ENCODE results near the gene SLAMF8.

The SLAMF8 gene

GRCh38 chr1:159817276-159818041 lies 9.2 kb upstream of the SLAMF8 start:
- DNase-seq (ENCODE audit: low spot score): no peak

DNA sequence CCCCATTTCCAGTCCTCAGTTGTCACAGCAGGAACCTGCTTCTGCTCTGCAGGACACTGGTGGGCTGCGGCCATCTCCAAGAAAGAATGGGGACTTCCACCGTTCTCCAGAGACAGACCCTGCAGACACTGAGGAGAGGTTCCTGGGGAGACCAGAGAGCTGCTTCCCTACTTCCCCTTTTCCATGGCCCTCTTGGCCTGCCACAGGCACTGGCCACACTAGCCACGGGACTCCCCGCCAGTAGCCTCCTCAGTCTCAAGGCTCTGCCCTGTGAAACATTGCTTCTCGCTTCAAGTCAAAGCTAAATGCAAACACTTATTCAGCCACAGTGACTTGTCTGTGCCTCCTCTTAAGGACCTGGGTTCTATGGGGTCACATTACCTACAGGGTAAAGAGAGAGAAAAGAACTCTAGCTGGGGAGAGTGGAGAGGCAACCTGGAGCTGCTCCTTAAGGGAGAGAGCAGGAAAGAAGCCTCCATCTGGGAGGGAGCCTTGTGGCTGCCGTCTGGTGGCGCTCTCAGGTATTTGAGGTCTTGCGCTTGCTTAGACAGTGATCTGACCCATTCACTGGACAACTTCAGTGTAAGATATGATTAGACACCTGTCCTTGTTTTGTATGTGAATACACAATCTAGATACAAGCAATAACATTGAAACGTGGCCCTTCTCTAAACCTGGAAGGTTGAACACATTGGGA lies 5.4 kb upstream of the SLAMF8 start:
- no peak for DNase-seq (ENCODE audit: low spot score)

GRCh38 chr1:159823406-159823805 lies 3.3 kb upstream of the SLAMF8 start:
- DNase-seq (ENCODE audit: low spot score): no peak

DNA sequence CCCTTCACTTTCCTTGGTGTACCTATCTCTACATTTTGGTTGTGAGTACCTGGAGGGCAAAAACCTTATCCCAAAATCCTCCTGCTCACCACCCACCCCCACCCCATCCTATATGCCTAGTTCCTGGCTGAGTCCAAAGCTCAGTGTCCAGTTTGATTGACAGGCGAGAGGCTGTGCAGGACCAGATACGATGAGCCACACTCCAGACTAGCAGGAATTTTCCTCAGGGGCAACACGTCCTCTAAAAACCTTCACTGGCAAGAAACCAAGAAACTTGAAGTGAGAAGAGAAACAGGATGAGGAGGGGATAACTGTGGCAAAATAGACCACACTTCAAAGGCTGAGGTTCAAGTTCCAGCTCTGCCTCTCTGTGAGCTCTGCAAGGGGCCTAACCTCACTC lies 1.1 kb upstream of the SLAMF8 start:
- DNase-seq (ENCODE audit: low spot score): no peak

GRCh38 chr1:159827102-159827490 lies 423 bp downstream of the SLAMF8 start:
- no peak for DNase-seq (ENCODE audit: low spot score)

DNA sequence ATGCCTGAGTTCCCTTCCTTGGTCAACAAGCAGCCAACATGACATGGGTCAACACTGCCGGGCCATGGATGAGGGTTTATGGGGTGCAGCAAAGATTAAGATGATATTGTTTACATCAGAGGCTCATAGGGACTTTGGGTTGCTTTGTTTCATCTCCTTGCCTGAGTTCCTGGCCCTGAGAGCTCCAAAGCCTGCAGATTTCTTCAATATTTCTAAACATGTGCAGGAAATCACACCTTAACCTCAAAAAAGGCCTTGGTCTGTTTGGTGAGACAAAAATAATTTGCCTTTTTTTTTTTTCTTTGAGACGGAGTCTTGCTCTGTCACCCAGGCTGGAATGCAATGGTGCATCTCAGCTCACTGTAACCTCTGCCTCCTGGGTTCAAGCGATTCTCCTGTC lies 876 bp downstream of the SLAMF8 start:
- peak; percentile 20 for DNase-seq (ENCODE audit: low spot score)

DNA sequence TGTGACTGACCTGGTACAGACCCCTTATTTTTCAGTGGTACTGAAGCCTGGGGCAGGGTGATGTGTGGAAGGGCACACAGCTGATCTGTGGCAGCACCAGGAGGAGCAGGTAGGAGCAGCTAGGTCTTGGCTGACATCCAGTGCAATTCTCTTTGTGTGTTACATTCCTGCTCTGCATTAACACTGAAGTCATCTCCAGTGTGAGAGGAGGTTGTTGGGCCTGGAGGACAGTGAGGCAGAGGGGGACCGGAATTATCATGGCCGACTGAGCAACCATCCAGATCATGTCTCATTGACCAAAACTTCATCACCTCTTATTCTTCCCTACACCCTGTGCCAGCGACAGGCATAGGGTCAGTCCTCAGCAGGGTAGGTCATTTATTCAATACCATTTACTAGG lies 1.5 kb downstream of the SLAMF8 start:
- no peak for DNase-seq (ENCODE audit: low spot score)

- no peak for DNase-seq (ENCODE audit: low spot score)
These were observed 2.1 kb downstream of the SLAMF8 start for GRCh38 chr1:159828581-159829272.

DNA sequence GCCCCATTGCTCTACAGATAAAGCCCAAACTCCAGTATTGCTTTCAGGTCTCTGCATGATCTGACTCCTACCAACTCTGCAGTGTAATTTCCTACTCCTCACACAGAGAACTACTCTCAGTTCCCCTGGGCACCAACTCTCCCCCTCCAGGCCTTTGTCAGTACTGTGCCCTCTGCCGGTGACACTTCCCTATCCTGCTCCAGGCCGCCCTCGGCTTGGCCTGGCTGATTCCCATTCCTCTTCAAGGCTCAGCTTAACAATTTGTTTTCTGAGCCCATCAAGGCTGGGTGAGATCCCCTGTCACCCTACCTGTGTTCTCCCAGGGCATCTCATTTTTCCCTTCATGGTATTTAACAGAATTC lies 2.6 kb downstream of the SLAMF8 start:
- DNase-seq (ENCODE audit: low spot score): no peak

DNA sequence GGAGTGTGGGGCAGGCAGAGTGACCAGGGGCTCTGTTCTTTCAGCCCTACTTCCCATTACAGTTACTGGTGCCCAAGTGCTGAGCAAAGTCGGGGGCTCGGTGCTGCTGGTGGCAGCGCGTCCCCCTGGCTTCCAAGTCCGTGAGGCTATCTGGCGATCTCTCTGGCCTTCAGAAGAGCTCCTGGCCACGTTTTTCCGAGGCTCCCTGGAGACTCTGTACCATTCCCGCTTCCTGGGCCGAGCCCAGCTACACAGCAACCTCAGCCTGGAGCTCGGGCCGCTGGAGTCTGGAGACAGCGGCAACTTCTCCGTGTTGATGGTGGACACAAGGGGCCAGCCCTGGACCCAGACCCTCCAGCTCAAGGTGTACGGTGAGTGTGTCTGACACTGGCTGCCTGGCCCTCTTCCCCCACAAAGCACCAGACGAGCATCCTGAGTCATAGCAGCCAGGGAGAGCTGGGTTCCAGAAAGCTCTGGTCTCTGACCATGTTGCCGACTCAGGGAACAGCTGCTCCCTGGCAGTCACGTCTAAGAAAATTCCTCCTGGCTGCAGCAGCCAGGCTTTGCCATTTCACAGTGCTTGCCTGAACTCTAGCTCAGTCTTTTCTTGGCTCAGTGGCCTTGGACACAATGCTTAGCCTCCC lies 3.3 kb downstream of the SLAMF8 start:
- DNase-seq (ENCODE audit: low spot score): no peak

GRCh38 chr1:159830722-159831121 lies 4.0 kb downstream of the SLAMF8 start:
- DNase-seq (ENCODE audit: low spot score): no peak

DNA sequence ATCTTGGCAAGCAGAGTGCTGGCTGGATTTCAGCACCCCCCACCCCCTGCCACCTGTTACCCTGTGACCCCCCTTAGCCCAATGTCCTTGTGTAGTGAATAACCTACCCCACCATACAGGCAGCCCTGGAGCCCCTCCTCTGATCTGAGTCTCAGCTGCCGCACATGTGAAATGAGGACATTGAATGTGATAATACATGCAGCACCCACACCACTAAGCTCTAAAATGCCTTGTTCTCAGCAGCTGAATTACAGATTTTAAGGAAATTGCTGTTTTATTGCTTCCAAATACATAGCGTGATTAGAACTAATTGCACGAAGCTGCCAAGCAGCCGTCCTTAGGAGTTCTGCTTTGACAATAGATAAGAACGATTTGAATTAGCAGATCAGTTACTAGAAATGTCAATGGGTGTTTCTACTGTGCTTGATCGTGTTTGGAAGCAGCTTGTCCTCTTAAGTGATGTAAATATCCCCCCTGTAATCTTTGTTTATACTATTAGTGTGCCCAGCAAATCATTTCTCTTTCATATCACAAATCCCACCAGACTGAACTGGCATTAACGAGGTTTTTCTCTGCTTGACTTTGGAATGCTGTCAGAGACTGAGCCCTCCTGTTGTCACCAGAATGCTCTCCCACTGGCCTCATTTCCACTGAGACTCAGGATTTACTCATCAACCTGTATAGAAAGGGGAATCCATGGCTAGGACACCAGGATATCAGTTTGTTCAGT lies 4.9 kb downstream of the SLAMF8 start:
- DNase-seq (ENCODE audit: low spot score): no peak

DNA sequence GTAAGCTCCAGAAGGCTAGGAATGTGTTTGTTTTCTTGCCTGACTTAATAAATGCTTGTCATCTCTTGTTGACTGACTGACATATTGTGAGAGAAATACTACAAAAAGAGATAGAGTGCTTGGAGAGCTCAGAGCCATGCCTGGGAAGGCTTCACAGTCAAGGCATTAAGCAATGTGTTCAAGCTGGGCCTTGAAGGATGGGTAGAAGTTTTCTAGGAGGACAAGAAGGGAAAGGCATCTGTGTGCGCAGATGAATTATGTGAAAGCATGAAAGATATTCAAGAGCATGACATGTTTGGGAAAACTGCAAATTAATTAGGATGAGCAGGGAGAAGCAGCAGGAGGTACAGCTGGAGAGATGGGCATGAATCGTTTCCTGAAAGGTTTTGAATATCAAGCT lies 5.6 kb downstream of the SLAMF8 start:
- DNase-seq (ENCODE audit: low spot score): no peak

GRCh38 chr1:159835356-159835755 lies 8.7 kb downstream of the SLAMF8 start:
- no peak for DNase-seq (ENCODE audit: low spot score)

DNA sequence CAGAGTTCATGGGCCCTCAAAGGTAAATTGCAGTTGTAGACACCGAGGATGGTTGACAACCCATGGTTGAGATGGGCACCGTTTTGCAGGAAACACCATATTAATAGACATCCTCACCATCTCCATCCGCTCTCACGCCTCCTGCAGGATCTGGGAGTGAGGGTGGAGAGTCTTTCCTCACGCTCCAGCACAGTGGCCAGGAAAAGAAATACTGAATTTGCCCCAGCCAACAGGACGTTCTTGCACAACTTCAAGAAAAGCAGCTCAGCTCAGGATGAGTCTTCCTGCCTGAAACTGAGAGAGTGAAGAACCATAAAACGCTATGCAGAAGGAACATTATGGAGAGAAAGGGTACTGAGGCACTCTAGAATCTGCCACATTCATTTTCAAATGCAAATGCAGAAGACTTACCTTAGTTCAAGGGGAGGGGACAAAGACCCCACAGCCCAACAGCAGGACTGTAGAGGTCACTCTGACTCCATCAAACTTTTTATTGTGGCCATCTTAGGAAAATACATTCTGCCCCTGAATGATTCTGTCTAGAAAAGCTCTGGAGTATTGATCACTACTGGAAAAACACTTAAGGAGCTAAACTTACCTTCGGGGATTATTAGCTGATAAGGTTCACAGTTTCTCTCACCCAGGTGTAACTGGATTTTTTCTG lies 9.3 kb downstream of the SLAMF8 start:
- no peak for DNase-seq (ENCODE audit: low spot score)

DNA sequence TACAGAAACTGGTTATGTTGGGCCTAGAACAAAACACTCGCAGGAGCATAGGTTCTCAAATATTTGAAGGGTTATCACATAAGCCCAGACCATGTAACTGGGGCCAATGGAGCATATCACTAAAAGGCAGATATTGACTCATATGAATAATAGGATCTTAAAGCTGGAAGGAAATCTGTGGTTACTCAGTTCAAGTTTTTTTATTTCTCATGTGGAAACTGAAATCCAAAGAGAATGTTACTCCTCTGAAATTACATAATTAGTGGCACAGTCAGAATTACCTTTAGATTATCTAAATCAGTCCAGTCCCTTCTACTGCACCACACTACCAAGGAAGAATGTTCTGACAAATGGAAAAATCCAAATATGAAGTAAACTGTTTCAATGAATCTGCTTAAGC lies 12.0 kb downstream of the SLAMF8 start:
- no peak for DNase-seq (ENCODE audit: low spot score)

DNA sequence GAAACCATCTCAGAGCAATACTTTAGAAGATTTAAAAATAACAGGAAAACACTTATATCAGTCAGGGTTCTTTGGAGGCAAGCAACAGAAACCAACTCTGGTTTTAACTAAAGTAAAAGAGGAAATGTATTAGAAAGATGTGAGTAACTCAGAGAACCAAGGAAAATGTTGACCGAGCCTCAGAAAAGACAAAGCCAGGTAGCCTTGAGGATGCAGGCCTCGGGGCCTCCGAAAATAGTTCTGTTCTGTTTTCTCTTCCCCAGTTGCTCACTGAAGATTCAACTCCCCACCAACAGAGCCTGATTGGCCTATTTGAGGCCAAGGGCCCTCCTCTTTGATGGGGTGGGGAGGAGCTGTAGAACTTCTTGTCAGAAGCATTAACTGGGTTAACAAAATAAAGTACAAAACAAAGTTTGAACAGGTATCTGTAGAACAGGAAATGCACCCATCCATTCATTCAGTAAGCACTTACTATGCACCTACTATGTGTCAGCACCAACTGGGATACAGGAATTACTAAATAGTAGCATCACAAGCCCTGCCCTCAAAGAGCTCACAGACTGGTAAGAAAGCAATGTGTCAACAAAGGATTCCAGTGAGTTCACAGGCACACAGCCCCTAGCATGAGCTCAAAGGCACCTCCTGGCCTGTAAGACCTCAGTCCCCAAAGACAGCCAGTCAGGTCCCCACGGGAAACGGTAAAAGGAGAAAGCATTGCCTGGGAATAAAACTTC lies 12.6 kb downstream of the SLAMF8 start:
- DNase-seq (ENCODE audit: low spot score): no peak

DNA sequence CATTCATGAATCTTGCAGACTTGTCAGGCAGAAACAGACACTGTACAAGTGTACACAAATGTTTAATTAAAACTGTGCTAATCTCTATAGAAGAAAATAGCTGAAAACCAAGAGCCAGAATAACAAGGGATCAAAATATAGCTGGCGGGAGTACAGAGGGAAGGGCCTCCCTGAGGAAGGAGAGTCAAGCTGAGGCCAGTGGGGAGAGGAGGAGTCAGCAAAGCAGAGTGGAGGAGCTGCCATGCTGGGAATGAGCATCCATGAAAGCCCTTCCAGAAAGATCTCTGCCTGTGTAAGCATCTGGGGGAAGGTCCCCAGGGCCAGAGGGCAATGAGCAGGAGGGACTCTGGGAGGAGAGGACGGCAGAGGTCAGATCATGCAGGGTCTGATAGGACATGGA lies 15.1 kb downstream of the SLAMF8 start:
- no peak for DNase-seq (ENCODE audit: low spot score)

- DNase-seq (ENCODE audit: low spot score): no peak
These were observed 16.8 kb downstream of the SLAMF8 start for GRCh38 chr1:159843459-159843858.

GRCh38 chr1:159845751-159846629 lies 19.3 kb downstream of the SLAMF8 start:
- no peak for DNase-seq (ENCODE audit: low spot score)

Measured in CD4-positive, alpha-beta T cell treated with Interleukin-6 at 100 ng/mL for 8 hours (primary cell).